CD4-positive, alpha-beta T cell treated with Interleukin-1 beta for 1 hour (primary cell): ENCODE results near the gene LNX1.
"Not testable (repeated sequence)": the region's sequence is repeated elsewhere in the genome, so short reads cannot be mapped to it uniquely, and the experiment has no call there.

Experiments
- DNase-seq, 2 donors: peaks; one replicate each; pipeline ENCODE4 v3.0.0-alpha.2; 2020 to 2022

The LNX1 gene

DNA sequence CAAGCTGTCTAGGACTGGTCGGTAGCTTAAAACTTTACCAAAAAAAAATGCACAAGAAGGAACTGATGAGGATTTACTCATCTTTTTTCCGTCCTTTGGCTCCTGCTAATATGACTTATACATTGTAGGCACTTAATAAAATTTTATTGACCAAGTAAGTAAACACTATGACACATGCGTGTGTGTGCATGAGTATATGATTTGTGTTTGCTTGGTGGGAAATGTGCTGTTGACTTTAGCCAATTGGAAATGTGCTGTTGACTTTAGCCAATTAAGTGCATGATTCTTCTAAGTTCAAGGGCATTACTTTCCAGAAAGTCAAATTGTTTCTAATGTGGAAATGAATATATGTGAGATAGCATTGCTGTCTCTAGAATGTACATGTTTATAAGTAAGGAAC, 135.5 kb downstream of the LNX1 start:
- DNase-seq = no peak

DNA sequence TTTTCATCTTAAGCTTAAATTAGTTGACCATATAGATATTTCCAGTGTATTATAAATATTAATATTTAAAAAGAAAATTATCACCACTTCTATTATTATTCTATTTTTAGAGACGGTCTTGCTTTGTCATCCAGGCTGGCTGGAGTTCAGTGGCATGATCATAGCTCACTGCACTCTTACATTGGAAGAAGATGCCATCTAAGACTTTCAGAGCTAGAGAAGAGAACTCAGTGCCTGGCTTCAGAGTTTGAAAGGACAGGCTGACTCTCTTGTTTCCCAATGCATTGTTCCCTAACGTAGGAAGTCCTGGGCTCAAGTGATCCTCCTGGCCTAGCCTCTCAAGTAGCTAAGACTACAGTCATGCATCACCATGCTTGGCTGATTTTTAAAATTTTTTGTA, 137.9 kb downstream of the LNX1 start:
- DNase-seq = no peak

DNA sequence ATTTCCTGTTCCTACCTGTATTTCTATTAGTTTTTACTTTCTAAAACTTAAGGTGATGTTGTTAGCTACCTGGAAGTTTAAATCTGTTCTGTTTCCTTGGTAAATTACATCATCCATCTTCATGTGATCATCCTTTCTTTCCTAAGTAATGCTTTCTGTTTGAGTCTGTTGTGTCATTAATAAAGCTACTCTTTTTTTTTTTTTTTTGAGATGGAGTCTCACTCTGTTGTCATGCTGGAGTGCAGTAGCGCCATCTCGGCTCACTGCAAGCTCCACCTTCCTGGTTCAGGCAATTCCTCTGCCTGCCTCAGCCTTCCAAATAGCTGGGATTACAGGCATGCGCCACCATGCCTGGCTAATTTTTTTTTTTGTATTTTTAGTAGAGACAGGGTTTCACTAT, 140.5 kb downstream of the LNX1 start:
- DNase-seq = no peak

DNA sequence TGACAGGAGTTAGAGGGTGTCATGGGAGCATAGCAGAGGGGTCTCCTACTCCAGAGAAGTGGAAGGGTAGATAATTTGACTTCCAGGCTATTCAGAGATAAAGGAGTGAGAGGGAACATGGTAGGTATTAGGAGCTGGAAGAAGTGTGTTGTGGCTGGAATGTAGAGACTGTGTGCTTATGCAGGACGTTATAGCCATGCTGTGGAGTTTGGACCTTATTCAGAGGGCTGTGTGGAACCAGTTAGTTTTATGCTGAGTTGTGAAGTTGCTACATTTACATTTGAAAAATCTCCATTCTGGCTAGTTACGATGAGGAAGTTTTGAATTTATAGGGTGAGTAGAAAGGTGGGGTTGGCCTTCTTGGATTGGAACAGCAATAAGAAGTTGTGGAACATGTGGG, 146.3 kb downstream of the LNX1 start:
- DNase-seq = no peak

DNA sequence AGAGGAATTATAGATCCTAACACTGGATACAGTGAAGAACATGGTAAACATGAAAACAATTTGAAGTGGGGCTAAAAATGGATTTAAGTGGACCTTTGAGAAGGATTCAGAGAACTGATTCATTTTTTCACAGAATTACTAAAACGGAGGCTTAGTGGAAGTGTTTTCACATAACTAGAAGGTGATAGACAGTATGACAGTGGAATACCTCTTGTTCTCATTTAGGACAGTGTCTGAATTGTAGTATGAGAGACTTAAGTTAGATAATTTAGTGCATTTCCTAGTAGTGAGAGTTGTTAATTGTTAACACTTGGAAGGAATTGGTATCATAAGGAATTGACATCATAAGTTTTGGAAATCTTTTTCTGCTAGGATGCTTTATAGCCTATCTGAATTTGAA, 149.7 kb downstream of the LNX1 start:
- no peak for DNase-seq

DNA sequence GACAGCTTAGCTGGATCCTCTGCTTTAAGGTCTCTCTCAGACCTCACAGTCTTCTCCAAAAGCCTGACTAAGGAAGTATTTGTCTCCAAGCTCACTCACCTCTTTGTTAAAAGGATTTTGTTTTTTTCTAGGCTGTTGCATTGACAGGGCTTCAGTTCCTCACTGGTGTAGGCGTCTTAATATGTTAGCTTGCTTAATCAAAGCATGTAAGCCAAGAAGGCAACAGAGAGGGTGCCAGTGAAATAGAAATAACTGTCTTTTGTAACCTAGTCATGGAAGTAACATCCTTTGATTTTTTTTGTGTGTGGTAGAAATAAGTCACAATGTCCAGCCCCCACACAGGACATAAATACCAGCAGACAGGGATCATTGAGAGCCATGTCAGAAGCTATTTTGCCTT, 155.0 kb downstream of the LNX1 start:
- no peak for DNase-seq

DNA sequence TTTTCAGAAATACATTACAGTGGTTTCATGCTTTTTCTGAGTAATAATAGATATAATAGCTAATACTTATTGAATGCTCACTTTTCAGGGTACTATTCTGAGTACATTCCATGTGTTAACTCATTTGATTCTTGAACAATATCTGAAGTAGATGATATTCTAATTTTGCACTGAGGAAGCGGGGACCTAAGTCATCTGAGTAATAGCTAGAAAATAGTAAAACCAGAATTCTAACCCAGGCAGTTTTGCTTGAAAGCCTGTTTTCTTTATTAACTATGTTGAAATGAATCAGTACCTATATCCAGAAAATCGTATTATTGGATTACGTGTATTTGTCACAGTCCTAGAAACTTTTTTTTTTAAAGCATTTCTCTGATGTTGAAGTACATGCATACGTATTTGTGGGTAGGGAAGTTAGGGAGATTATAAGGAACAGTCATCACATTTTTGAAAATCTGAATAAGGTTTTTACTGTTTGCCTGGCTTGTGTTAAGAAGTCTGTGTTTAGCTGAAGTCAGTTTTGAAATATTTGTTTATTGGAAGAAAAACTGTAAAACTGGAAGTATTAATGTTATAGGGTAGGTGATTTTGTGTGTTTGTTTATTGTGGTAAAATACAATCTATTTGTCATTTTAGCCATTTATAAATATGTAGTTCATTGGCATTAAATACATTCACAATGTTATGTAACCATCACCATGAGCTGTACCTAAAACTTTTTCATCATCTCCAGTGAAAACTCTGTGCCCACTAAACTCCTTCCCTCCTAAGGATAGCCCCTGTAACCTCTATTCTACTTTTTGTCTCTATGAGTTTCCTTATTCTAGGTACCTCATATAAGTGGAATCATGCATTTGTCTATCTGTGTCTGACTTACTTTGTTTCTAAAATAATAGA, 158.5 kb downstream of the LNX1 start:
- DNase-seq = no peak

DNA sequence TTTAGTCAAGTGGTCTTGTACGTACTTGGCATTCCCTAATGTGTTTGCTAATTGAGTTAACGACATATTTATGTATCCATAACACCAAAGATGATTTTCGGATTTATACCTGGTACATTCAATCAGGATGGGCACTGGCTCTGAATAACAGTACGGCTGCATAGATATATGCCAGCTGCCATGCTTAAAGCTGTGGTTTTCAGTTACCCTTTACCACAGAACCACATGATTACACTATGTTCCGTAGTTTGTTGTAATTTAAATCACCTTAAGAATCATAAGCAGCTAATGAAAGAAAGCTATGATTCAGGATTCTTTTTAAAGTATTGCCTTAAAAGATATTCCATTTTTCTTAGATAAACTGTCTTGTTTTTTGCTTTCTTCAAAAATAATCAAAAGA, 160.2 kb downstream of the LNX1 start:
- DNase-seq = peak in 1 of 2 donors; percentile 3

DNA sequence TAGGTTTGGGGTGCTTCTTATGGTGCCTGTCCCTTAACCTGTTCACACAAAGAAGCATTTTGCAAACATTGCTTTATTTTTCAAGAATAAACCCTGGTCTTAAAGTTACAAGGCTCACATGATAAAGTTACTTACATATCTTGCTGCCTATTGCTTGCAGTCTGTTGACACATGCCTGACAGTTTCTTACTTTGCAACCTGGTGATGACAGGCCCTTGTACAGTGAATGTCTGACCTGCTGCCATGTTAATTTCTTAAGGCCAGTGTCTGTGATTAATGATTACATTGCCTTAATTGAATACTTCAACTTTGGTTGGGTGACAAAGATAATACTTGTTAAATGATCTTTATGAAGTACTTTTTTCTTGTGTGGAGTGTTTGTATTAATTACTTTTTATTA, 163.9 kb downstream of the LNX1 start:
- no peak for DNase-seq

DNA sequence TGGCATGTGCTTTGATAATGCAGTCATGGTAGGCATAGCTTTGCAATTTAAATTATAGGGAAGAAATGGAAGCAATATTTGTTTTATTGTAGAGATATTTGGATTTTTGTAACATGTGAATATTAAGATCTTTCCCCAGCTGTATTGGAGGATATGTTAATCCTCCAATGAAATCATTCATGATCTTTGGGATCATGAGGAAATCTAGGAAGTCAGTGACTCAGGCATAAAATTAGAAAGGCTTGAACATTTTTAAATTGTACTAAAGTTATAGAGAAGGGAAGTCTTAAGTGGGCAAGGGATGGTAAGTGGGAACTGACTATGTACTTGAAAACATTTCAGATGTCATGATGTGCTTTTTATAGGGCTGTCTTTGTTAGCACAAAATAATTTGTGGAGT, 167.0 kb downstream of the LNX1 start:
- no peak for DNase-seq

DNA sequence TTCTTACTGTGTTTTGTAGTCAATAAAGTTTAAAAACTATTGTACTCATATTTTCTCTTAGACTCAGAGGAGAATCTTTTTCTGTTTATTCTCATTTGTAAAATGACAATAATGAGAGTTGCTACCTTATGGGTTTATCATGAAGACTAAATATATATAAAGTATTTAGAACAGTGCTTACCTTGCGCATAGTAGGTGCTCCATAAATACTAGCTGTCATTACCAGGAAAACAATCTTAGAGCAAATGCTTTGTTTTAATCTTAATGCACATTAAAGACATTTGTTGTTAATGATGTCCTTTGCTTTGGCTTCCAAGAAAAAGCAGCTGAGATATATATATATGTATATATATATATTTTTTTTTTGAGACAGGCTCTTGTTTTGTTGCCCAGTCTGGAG, 168.9 kb downstream of the LNX1 start:
- no peak for DNase-seq

DNA sequence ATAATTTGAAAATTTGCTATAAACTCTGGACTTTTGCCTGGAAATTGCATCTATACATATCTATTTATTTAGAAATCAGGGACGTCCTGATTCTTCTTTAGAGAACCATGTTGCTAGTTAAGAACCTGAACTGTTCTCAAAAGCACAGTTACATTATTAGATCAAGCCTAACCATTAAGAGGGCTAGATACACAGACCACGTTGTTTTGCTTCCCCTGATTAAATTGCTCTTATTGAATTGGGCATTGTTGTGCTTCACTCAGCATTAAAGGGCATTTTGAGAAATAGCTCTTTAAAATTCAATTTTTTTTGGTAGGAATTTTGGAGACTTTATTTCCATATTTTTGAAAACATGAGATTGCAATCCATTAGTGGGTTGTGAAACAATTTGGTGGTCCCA, 169.5 kb downstream of the LNX1 start:
- no peak for DNase-seq

DNA sequence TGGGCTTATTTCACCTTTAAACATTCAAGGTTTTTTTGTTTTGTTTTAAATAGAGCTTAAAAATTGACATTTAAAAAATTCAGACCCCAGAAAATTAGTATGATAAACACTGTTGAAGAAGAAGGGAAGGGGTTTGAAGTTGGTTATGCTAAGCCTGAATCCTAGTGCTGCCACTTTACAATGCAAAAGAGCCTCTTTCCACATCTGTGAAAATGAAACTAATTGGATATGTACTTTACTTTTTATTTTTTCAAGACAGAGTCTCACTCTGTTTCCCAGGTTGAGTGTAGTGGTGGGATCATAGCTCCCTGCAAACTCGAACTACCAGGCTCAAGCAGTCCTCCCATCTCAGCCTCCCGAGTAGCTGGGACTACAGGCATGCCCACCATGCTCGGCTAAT, 172.1 kb downstream of the LNX1 start:
- no peak for DNase-seq

DNA sequence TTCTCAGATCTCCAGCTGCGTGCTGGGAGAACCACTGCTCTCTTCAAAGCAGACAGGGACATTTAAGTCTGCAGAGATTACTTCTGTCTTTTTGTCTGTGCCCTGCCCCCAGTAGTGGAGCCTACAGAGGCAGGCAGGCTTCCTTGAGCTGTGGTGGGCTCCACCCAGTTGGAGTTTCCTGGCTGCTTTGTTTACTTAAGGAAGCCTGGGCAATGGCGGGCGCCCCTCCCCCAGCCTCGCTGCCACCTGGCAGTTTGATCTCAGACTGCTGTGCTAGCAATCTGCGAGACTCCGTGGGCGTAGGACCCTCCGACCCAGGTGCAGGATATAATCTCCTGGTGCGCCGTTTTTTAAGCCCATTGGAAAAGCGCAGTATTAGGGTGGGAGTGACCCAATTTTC, 181.8 kb downstream of the LNX1 start:
- not testable (repeated sequence) for DNase-seq
